ENCODE measurements around the gene OSTM1. TPM values are rescaled to one million over a fixed set of nuclear protein-coding genes. Genes with fewer than 3 reads are reported as not detected.

OSTM1 gene
- total RNA-seq, 1 donor from 2014 or later, result 20.4 TPM

- no peaks in the 10 kb centered on the region for H3K9me3 Mint-ChIP-seq
- no peak overlapping the region for H3K4me3 Mint-ChIP-seq
- no peaks in the 10 kb centered on the region for H3K27me3 Mint-ChIP-seq (ENCODE audit: low read depth)
- no peak for DNase-seq (ENCODE audit: low read depth, low spot score)
- TF ChIP-seq, protein P1, sequence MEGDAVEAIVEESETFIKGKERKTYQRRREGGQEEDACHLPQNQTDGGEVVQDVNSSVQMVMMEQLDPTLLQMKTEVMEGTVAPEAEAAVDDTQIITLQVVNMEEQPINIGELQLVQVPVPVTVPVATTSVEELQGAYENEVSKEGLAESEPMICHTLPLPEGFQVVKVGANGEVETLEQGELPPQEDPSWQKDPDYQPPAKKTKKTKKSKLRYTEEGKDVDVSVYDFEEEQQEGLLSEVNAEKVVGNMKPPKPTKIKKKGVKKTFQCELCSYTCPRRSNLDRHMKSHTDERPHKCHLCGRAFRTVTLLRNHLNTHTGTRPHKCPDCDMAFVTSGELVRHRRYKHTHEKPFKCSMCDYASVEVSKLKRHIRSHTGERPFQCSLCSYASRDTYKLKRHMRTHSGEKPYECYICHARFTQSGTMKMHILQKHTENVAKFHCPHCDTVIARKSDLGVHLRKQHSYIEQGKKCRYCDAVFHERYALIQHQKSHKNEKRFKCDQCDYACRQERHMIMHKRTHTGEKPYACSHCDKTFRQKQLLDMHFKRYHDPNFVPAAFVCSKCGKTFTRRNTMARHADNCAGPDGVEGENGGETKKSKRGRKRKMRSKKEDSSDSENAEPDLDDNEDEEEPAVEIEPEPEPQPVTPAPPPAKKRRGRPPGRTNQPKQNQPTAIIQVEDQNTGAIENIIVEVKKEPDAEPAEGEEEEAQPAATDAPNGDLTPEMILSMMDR (conservative IDR thresholded peaks at IDR 0.05), result no peak
- no peak overlapping the region for H3K27ac Mint-ChIP-seq (ENCODE audit: unreplicated experiment)
- peaks cover 5% of the 10 kb centered on the region for H3K36me3 Mint-ChIP-seq (ENCODE audit: low read depth)
- no peaks in the 10 kb centered on the region for H3K4me1 Mint-ChIP-seq
Observed at GRCh38 chr6:108051481-108051880, 23.1 kb downstream of the OSTM1 start.

DNA sequence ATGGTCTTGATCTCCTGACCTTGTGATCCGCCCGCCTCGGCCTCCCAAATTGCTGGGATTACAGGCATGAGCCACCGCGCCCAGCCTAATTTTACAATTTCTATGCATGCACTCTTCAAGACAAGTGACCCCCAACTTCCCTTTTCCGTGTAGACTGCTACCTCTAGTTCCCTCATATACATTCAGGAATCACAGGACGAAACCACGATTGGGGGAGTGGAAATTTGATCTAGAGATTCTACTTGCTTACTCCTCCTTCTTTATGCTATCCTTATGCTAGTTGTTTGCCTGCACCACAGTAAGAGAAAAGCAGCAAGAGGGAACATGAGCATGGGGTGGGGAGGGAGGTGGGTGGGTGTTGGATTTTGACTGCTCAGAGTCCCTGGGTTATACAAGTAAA is 34.9 kb downstream of the OSTM1 start:
- H3K9me3 Mint-ChIP-seq, result no peaks in the 10 kb centered on the region
- TF ChIP-seq, protein P1 (conservative IDR thresholded peaks at IDR 0.05), result no peak
- H3K27ac Mint-ChIP-seq (ENCODE audit: unreplicated experiment), result no peak overlapping the region
- no peaks in the 10 kb centered on the region for H3K4me1 Mint-ChIP-seq
- H3K27me3 Mint-ChIP-seq (ENCODE audit: low read depth), result no peaks in the 10 kb centered on the region
- peaks cover 8% of the 10 kb centered on the region for H3K36me3 Mint-ChIP-seq (ENCODE audit: low read depth)
- H3K4me3 Mint-ChIP-seq, result no peak overlapping the region
- DNase-seq (ENCODE audit: low read depth, low spot score), result no peak

DNA sequence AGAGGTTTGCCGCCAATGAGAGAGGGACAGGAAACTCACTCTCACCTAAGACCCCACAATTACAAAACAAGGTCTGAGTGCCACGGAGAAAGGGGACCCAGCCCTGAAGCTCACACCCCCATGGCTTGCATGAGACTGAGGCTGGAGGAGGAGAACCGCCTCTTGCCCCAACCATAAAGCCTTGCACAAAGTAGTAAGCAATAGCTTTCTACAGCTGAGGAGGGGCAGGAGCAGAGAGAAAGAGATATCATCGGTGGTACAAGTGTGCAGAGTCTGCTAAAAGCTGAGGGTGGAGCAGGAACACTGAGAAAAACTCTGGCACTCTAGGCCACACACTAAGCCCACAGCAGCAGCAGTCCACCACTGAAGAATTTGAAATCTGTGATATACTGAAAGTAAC is 37.7 kb downstream of the OSTM1 start:
- H3K4me3 Mint-ChIP-seq, result no peak overlapping the region
- no peak overlapping the region for H3K27ac Mint-ChIP-seq (ENCODE audit: unreplicated experiment)
- H3K9me3 Mint-ChIP-seq, result no peaks in the 10 kb centered on the region
- TF ChIP-seq, protein P1 (conservative IDR thresholded peaks at IDR 0.05), result no peak
- no peak for DNase-seq (ENCODE audit: low read depth, low spot score)
- peaks cover 10% of the 10 kb centered on the region for H3K36me3 Mint-ChIP-seq (ENCODE audit: low read depth)
- H3K4me1 Mint-ChIP-seq, result no peaks in the 10 kb centered on the region
- H3K27me3 Mint-ChIP-seq (ENCODE audit: low read depth), result no peaks in the 10 kb centered on the region

DNA sequence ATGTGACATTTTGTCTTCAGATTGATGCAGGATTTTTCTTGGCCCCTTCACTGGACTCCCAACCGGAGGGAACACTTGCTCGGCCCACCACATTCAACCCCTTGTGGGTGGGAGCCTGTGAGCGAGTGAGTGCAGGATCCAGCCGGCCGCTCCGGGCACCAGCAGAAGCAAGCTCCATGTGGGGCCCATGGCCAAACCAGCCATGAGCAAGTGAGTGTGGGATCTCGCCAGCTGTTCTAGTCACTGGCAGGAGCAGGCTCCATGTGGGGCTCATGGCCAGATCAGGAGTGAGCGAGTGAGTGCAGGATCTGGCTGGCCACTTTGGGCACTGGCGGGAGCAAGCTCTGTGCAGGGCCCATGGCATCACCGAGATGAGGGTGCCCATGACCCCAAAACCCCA is 42.6 kb downstream of the OSTM1 start:
- no peak overlapping the region for H3K27ac Mint-ChIP-seq (ENCODE audit: unreplicated experiment)
- H3K36me3 Mint-ChIP-seq (ENCODE audit: low read depth), result peaks cover 8% of the 10 kb centered on the region
- no peak for DNase-seq (ENCODE audit: low read depth, low spot score)
- no peak overlapping the region for H3K4me3 Mint-ChIP-seq
- peaks cover 3% of the 10 kb centered on the region for H3K4me1 Mint-ChIP-seq
- TF ChIP-seq, protein P1 (conservative IDR thresholded peaks at IDR 0.05), result no peak
- no peaks in the 10 kb centered on the region for H3K27me3 Mint-ChIP-seq (ENCODE audit: low read depth)
- no peaks in the 10 kb centered on the region for H3K9me3 Mint-ChIP-seq

DNA sequence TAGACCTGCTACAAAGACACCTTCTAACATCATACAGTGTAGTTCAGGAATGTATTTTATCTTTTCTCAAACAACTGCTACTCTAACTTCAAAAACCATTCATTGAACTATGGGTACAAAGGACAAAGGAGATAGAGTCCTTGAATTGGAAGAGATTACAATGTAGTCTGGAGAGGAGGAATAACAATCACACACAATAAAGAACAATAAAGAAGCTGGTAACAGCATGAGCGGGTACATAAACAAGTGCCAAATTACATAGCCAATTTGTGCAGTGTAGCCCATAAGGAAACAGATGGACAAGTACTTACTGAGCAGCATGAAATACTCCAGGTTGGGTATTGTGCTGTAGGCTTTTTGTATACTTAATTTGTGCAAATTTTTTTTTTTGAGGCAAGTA is 44.3 kb downstream of the OSTM1 start:
- no peak for DNase-seq (ENCODE audit: low read depth, low spot score)
- no peaks in the 10 kb centered on the region for H3K27me3 Mint-ChIP-seq (ENCODE audit: low read depth)
- TF ChIP-seq, protein P1 (conservative IDR thresholded peaks at IDR 0.05), result no peak
- H3K27ac Mint-ChIP-seq (ENCODE audit: unreplicated experiment), result no peak overlapping the region
- peaks cover 6% of the 10 kb centered on the region for H3K36me3 Mint-ChIP-seq (ENCODE audit: low read depth)
- peaks cover 3% of the 10 kb centered on the region for H3K4me1 Mint-ChIP-seq
- no peaks in the 10 kb centered on the region for H3K9me3 Mint-ChIP-seq
- no peak overlapping the region for H3K4me3 Mint-ChIP-seq

All from neural crest cell (in vitro differentiated cells).